Measurements from ENCODE around the gene KMT5B. TPM values are rescaled to one million over a fixed set of nuclear protein-coding genes. Genes with fewer than 3 reads are reported as not detected.
A peak's percentile ranks its signal among the peaks of the same experiment; 100 is the strongest.

The KMT5B gene
- total RNA-seq = 10 to 100 TPM; 55.0 to 56.0 TPM
- 10 to 100 TPM; 31.5 to 41.8 (median 38.9) TPM for polyA plus RNA-seq
- 55.6 to 106 (median 63.7) reads per million in 6 experiments for total RNA-seq

- ATAC-seq = peak; percentile 4 to 8
- H3K36me3 Mint-ChIP-seq = no peaks in the 10 kb centered on the region
- POLR2A ChIA-PET = interaction anchor here (0.8 kb wide), 1 partner anchor 47 kb away, joined by 3 read pairs; no protein-coding TSS in a partner anchor
- H3K4me3 Mint-ChIP-seq = peak within 1 kb of the TSS; percentile 87 to 98 (median 94)
- H3K27me3 Mint-ChIP-seq = peaks cover 0 to 3% (median 0%) of the 10 kb centered on the region in 5 donors
- H3K27ac Mint-ChIP-seq = peak within 1 kb of the TSS; percentile 89 to 98 (median 95)
- peaks cover 0 to 3% (median 0%) of the 10 kb centered on the region in 9 donors for H3K9me3 Mint-ChIP-seq
- H3K4me1 Mint-ChIP-seq = peaks cover 24 to 57% (median 52%) of the 10 kb centered on the region in 4 donors
- DNase-seq = peak in 5 of 10 donors; percentile 39 to 61 (median 52)
Observed at GRCh38 chr11:68213135-68213515, at the start of gene KMT5B. TSS of gene KMT5B (minus strand) at chr11:68213296. CDS start at chr11:68190076, 23,220 bp downstream.

- H3K27me3 Mint-ChIP-seq = no peaks in the 10 kb centered on the region
- no peaks in the 10 kb centered on the region for H3K9me3 Mint-ChIP-seq
- DNase-seq (no peak), ATAC-seq (no peak)
- peaks cover 4 to 36% (median 8%) of the 10 kb centered on the region in 3 donors for H3K36me3 Mint-ChIP-seq
- POLR2A ChIA-PET = no interaction called here
- no peak overlapping the region for H3K4me3 Mint-ChIP-seq
- peaks cover 7 to 22% (median 9%) of the 10 kb centered on the region in 4 donors for H3K4me1 Mint-ChIP-seq
- H3K27ac Mint-ChIP-seq = peak overlapping the region in 3 of 10 donors; percentile 4 to 68 (median 34)
Observed at GRCh38 chr11:68262544-68262827, 49.4 kb upstream of the KMT5B start.

- DNase-seq = no peak
- no peak for ATAC-seq
- H3K27me3 Mint-ChIP-seq = no peaks in the 10 kb centered on the region
- POLR2A ChIA-PET = no interaction called here
- H3K4me1 Mint-ChIP-seq = peaks cover 7 to 20% (median 11%) of the 10 kb centered on the region in 4 donors
- no peak overlapping the region for H3K4me3 Mint-ChIP-seq
- no peaks in the 10 kb centered on the region for H3K9me3 Mint-ChIP-seq
- H3K27ac Mint-ChIP-seq = peak overlapping the region in 2 of 10 donors; percentile 28 to 68
- peaks cover 4 to 31% (median 5%) of the 10 kb centered on the region in 3 donors for H3K36me3 Mint-ChIP-seq
Observed at GRCh38 chr11:68261749-68262543, 48.9 kb upstream of the KMT5B start.

GRCh38 chr11:68261006-68261405 is 47.9 kb upstream of the KMT5B start:
- POLR2A ChIA-PET = no interaction called here
- DNase-seq = no peak
- no peak for ATAC-seq
- peaks cover 4 to 23% (median 5%) of the 10 kb centered on the region in 3 donors for H3K36me3 Mint-ChIP-seq
- H3K4me1 Mint-ChIP-seq = peaks cover 7 to 13% (median 11%) of the 10 kb centered on the region in 4 donors
- no peak overlapping the region for H3K4me3 Mint-ChIP-seq
- peak overlapping the region in 2 of 10 donors; percentile 5 to 19 for H3K27ac Mint-ChIP-seq
- H3K9me3 Mint-ChIP-seq = no peaks in the 10 kb centered on the region
- H3K27me3 Mint-ChIP-seq = no peaks in the 10 kb centered on the region

GRCh38 chr11:68260484-68260883 is 47.4 kb upstream of the KMT5B start:
- Mint-ChIP-seq H3K4me3 (no peak overlapping the region), H3K9me3 (no peaks in the 10 kb centered on the region), H3K27ac (peak overlapping the region in 4 of 10 donors; percentile 19 to 74 (median 44)), H3K4me1 (peaks cover 7 to 13% (median 11%) of the 10 kb centered on the region in 4 donors), H3K27me3 (no peaks in the 10 kb centered on the region), H3K36me3 (peaks cover 4 to 23% (median 5%) of the 10 kb centered on the region in 3 donors)
- ATAC-seq = no peak
- POLR2A ChIA-PET = interaction anchor here (3.3 kb wide), 2 partner anchors 11 to 38 kb away, joined by 14 to 49 read pairs; partner anchors contain the start of gene C11orf24
- DNase-seq = no peak

DNA sequence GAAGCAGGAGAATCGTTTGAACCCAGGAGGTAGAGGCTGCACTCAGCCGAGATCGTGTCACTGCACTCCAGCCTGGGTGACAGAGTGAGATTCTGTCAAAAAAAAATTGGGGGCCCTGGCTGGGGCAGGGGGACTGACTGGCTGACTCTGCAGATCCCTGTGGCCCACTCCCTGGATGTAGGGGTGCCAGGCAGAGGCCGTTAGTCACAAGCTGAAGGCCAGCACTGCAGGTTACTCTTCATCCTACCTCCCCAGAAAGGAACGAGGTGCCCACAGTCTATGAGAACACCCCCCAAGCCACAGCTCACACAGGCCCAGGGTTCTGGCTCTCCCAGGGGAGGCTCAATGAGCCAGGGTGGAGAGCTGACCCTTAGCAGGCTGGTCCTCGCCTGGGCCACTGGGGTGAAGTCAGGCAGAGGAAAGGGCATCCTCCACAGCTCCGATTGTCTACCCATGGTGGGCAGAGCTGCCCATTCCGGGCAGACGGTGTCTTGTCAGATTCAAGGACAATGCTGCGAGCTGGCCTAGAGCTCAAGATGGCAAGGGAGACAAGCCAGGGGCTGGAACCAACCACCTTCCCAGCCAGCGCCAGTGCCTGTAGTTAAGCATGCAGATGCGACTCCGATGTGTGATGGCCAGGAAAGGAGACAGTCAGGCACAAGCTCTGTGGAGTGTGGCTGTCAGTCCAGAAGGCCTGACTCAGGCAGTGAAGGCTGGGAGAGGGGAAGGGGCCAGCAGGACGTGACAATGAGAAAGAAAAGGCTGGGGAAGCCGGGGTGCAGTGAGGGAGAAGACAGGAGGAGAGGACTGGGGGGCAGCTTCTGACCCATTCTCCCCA is 46.2 kb upstream of the KMT5B start:
- Mint-ChIP-seq H3K4me3 (no peak overlapping the region), H3K4me1 (peaks cover 0 to 7% (median 5%) of the 10 kb centered on the region in 4 donors), H3K27ac (peak overlapping the region in 3 of 10 donors; percentile 14 to 64 (median 55)), H3K36me3 (peaks cover 4 to 15% (median 5%) of the 10 kb centered on the region in 3 donors), H3K27me3 (no peaks in the 10 kb centered on the region), H3K9me3 (no peaks in the 10 kb centered on the region)
- no peak for ATAC-seq
- DNase-seq = no peak
- POLR2A ChIA-PET = interaction anchor here (0.7 to 3.3 kb wide), 4 partner anchors 13 to 46 kb away, joined by 3 to 49 read pairs (median 9); partner anchors contain the start of gene C11orf24

GRCh38 chr11:68258363-68258765 is 45.3 kb upstream of the KMT5B start:
- H3K9me3 Mint-ChIP-seq = no peaks in the 10 kb centered on the region
- ATAC-seq (no peak), DNase-seq (no peak)
- peak overlapping the region in 1 of 10 donors; percentile 48 for H3K27ac Mint-ChIP-seq
- no peaks in the 10 kb centered on the region for H3K27me3 Mint-ChIP-seq
- peaks cover 4 to 15% (median 5%) of the 10 kb centered on the region in 3 donors for H3K36me3 Mint-ChIP-seq
- POLR2A ChIA-PET = interaction anchor here (1.0 to 3.3 kb wide), 3 partner anchors 14 to 73 kb away, joined by 3 to 49 read pairs (median 14); partner anchors contain the start of gene C11orf24
- peaks cover 0 to 7% (median 5%) of the 10 kb centered on the region in 4 donors for H3K4me1 Mint-ChIP-seq
- H3K4me3 Mint-ChIP-seq = no peak overlapping the region

DNA sequence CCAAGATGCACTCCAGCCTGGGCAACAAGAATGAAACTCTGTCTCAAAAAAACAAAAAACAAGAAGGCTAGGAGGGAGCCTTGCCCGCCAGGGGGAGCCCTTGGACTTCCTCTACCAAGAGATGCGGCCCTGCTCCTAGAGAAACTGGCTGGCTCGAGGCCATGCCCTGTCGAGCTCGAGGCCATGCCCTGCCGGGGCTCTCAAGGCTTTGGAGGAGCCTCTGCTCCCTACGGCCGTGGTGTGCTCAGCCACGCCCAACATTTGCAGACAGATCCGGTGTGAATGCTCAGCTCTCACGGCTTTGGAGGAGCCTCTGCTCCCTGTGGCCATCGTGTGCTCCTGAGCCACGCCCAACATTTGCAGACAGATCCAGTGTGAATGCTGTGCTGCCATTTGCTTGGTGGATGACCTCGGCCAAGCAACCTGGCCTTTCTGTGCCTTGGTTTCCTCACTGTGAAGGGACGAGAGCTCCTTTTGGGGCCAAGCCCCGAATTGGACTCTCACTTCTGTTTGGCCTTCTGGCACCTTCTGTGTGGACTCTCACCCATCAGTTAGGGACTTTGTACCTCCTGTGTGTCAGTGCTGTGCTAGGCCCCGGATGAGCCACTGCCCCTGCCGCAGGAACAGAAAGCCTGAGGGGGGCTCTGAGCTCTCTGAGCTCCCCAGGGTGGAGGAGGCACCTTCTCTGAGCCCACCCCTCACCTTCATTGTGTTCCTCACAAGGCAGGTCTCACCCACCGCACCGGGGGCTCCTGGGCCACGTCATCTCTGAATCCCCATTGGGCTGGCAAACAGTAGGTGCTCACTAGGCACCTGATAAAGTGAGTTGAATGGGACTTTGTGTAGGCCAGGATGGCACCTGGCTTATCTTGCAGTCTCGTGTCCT is 44.6 kb upstream of the KMT5B start:
- H3K9me3 Mint-ChIP-seq = no peaks in the 10 kb centered on the region
- peak; percentile 82 to 96 (median 91) for DNase-seq
- H3K4me3 Mint-ChIP-seq = peak overlapping the region in 1 of 10 donors; percentile 42
- H3K27me3 Mint-ChIP-seq = no peaks in the 10 kb centered on the region
- POLR2A ChIA-PET = interaction anchor here (0.7 to 3.3 kb wide), 4 partner anchors 13 to 74 kb away, joined by 3 to 49 read pairs (median 9); partner anchors contain the start of gene C11orf24
- peak overlapping the region in 9 of 10 donors; percentile 49 to 85 (median 68) for H3K27ac Mint-ChIP-seq
- peaks cover 0 to 7% (median 5%) of the 10 kb centered on the region in 4 donors for H3K4me1 Mint-ChIP-seq
- peak; percentile 95 to 98 for ATAC-seq
- H3K36me3 Mint-ChIP-seq = peaks cover 4 to 8% (median 5%) of the 10 kb centered on the region in 3 donors

- Mint-ChIP-seq H3K27ac (no peak overlapping the region), H3K36me3 (peaks cover 0 to under 1% (median 0%) of the 10 kb centered on the region in 3 donors), H3K9me3 (peaks cover 0 to 4% (median 0%) of the 10 kb centered on the region in 9 donors), H3K27me3 (no peaks in the 10 kb centered on the region), H3K4me3 (no peak overlapping the region), H3K4me1 (peaks cover 0 to 7% (median 5%) of the 10 kb centered on the region in 4 donors)
- DNase-seq = no peak
- POLR2A ChIA-PET = no interaction called here
- ATAC-seq = no peak
Observed at GRCh38 chr11:68256331-68256741, 43.2 kb upstream of the KMT5B start.

DNA sequence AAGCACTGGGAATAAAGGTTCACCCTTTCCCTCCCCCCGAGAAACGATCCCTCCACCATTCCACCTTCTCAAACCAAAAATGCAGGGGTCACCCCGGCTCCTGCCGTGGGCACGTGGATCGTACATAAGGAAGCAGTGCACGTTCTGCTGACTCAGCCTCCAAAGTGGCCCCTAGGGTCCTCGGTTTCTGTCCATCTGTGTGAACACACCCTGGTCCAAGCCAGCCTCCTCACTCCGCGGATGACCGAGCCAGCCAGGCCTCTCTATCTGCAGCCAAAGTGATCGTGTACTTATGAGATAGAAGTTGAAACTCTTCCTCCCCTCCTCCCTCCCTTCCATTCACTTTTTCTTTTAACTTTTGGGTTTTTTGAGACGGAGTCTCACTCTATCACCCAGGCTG is 42.4 kb upstream of the KMT5B start:
- Mint-ChIP-seq H3K4me1 (peaks cover 0 to 7% (median 5%) of the 10 kb centered on the region in 4 donors), H3K4me3 (no peak overlapping the region), H3K9me3 (peaks cover 0 to 4% (median 0%) of the 10 kb centered on the region in 9 donors), H3K27ac (peak overlapping the region in 1 of 10 donors; percentile 42), H3K36me3 (no peaks in the 10 kb centered on the region), H3K27me3 (no peaks in the 10 kb centered on the region)
- no peak for ATAC-seq
- POLR2A ChIA-PET = no interaction called here
- no peak for DNase-seq

- Mint-ChIP-seq H3K9me3 (peaks cover 0 to 10% (median 3%) of the 10 kb centered on the region in 9 donors), H3K36me3 (peaks cover 0 to 5% (median 2%) of the 10 kb centered on the region in 3 donors), H3K4me1 (peaks cover 0 to 7% (median 4%) of the 10 kb centered on the region in 4 donors), H3K27ac (no peak overlapping the region), H3K27me3 (no peaks in the 10 kb centered on the region), H3K4me3 (no peak overlapping the region)
- DNase-seq (no peak), ATAC-seq (no peak)
- POLR2A ChIA-PET = no interaction called here
Observed at GRCh38 chr11:68254421-68254820, 41.3 kb upstream of the KMT5B start.
